Ramos (cell line): ENCODE measurements around the gene NUFIP1.
"Not testable (repeated sequence)": the region's sequence is repeated elsewhere in the genome, so short reads cannot be mapped to it uniquely, and the experiment has no call there.

Source experiments
- in situ Hi-C: fragments of 300-500 bp; cut with MboI; formaldehyde crosslinking; loops from one replicate; pipeline ENCODE4 v1.14.3; 2022; ENCODE audit warnings: low sequenced_read_pairs; ENCODE audit not compliant: unreplicated experiment

Gene NUFIP1

DNA sequence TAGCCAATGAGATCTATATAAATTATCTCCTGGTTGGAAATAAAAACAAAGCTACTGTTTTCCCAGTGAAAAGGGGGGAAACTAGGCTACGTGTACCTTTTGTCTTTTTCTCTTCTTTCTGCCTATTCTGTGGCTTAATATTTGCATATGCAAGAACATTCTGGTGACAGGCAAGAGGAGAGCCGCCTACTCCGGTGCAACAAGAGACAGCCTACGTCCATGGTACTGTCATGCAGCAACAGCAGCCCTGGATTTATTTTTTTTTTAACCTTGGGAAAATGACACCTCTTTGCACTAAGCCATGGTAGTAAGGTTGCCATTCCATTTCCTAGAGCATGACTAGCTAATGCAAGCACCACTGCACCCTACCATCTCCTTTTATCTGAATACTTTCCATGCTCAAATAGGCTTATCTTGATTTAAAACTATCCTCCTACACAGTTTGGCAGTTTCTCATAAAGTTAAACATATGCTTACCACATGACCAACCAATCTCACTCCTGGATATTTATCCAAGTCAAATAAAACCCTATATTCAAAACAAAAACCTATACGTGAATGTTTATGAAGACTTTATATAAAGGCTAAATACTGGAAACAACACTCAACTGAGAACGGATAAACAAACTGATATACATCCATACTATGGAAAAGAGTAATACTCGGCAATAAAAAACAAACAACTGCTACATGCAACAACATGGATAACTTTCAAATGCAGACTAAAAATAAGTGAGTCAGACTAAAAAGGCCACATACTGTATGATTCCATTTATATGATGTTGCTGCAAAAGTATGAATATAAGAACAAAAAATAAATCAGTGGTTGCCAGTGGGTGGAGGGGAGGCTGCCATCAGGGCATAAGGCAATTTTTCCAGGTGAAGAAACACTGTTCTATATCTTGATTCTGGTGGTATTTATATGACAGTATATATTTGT lies 17.3 kb downstream of the NUFIP1 start:
- in situ Hi-C loops: loop anchor here (25.0 kb wide), 1 partner anchor 485 kb away; no protein-coding TSS in a partner anchor

DNA sequence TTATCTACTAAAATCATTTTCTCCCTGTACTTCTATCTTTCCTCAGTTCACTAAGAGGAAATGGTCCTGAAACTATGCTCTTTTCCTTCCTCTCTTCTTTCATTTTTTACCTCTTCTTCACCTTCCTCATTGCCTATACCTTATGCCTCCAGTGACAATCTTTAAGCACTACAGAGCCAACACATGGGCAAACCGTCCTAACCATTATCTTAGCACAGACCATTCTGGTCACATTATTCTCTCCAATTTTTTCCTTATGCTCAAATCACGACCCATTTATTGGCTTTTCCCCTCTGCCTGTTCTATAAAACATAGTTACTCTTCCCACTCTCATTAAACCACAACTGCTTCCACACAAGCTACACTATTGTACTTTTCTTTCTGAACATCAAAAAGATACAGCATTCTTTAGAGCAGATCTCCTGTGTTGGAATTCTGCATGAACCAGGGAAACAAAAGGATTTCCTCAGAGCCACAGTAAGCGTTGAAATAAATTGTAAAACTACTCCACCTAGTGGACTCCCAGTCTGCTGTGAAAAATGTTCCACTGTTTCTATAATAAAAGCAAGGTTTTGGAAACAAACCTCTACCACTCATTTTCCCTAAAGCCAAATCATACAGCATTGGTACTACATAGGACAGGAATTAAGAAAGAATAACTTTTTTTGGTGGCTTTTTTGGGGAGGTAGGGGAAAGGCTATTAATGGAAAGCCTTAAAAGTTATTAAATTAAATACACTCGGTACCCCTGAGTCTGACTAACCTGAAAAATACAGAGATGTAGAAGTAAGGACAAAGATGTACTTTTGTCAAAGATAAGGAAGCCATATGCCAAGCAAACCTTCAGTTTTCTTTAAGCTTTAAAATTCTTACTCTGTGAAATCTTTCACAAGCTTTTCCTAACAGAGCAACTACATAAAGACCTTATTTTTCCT lies 19.5 kb downstream of the NUFIP1 start:
- in situ Hi-C loops: loop anchor here (25.0 kb wide), 1 partner anchor 483 kb away; no protein-coding TSS in a partner anchor

DNA sequence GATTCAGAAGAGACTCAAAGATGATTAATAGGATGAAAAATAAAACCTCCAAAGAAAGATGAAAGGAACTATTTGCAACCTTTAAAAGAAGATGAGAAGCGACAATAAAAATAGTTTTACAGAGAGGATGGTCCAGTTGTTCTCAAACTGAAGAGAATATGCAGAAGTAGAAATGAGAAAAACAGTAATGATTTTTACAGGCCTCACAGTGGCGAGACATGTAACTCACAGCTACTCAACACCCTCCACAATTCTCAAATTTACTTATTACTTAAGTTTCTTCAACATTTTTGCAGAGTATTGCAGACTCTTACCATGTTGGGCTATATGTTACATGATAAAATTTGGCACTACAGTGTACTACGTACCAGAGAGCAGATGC lies 20.8 kb downstream of the NUFIP1 start:
- in situ Hi-C loops: loop anchor here (25.0 kb wide), 1 partner anchor 481 kb away; no protein-coding TSS in a partner anchor

- in situ Hi-C loops: loop anchor here (25.0 kb wide), 1 partner anchor 481 kb away; no protein-coding TSS in a partner anchor
Measured at GRCh38 chr13:44967704-44968433, 21.4 kb downstream of the NUFIP1 start.

GRCh38 chr13:44961997-44962396 lies 27.3 kb downstream of the NUFIP1 start:
- in situ Hi-C loops: loop anchor here (25.0 kb wide), 1 partner anchor 475 kb away; no protein-coding TSS in a partner anchor

GRCh38 chr13:44955406-44955805 lies 33.9 kb downstream of the NUFIP1 start:
- in situ Hi-C loops: loop anchor here (25.0 kb wide), 1 partner anchor 468 kb away; no protein-coding TSS in a partner anchor

GRCh38 chr13:44954224-44954623 lies 35.0 kb downstream of the NUFIP1 start:
- in situ Hi-C loops: loop anchor here (25.0 kb wide), 1 partner anchor 467 kb away; no protein-coding TSS in a partner anchor

- in situ Hi-C loops: loop anchor here (25.0 kb wide), 1 partner anchor 465 kb away; no protein-coding TSS in a partner anchor
Measured at GRCh38 chr13:44952671-44953070, 36.6 kb downstream of the NUFIP1 start.

- in situ Hi-C loops: loop anchor here (25.0 kb wide), 1 partner anchor 464 kb away; no protein-coding TSS in a partner anchor
Measured at GRCh38 chr13:44951184-44951583, 38.1 kb downstream of the NUFIP1 start.

DNA sequence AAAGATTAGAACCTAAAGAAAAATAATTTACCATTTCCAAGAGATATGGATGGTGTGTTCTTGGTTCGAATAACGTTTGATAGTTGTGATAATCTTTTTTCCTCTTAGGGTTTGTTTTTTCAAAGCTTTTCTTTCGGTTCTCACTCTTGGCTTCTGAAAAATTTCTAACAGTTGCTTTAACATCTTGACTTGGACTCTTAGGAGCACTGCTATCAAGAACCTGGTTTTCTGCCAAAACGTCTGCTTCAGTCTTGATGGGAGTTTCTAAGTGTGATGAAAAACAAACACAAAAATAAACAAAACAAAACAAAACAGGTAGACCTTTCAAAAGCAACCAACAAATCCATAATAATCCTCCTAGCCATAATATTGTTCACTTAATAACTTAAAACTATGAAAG lies 45.9 kb downstream of the NUFIP1 start:
- in situ Hi-C loops: not testable (repeated sequence)

DNA sequence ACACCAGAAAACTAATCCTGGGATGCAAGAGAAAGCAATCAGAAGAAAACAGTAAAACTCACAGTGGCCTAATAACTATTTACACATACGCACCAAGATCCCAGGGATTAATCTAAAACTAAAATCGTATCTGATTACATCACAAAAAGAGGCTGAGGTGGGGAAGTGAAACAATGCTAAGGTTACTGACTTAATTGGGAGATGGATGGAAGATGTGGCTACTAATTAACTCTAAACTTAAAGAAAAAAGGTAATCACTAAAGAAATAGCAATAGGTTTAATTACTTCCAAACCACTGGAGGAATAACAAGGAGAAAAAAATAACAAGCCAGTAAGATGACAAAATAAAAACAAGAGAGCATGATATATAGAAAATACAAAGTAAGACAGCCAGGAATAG lies 50.4 kb downstream of the NUFIP1 start:
- in situ Hi-C loops: no loop called here

- in situ Hi-C loops: no loop called here
Measured at GRCh38 chr13:44936246-44936645, 53.0 kb downstream of the NUFIP1 start.

DNA sequence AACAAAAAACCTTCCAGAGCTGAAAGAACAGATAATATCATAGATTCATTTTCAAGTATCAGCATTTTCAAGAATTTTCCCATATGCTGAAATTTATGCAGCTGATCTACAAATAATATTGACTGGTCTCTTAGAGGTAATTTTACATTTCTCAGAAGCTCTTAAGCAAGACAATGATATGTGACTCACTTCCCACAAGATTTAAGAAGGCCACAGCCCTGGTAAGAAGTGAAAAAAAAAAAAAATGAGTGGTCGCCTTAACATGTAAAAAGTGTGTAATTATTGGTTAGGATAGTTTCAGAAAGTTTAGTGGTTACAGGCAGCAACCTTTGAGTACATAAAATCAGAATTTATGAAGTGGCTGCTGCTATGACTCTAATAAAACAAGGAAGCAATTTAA lies 54.5 kb downstream of the NUFIP1 start:
- in situ Hi-C loops: no loop called here

DNA sequence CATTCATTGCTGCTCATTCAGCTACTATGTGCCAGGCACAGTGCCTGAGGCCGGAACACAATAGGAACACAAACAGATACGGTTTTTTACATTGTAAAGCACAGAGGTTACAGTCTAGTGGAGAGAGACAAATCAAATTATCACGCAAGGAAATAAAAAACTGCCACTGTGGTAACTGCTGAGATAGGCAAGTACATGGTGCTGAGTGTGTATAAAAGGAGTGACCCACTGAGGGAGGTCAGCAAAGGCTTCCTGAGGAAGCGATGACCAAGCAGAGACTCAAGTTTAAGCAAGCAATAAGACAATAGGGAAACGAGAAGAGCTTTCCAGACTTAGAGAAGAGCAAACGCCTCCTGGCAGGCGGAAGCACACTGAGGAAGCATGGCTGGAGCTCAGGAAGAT lies 56.4 kb downstream of the NUFIP1 start:
- in situ Hi-C loops: no loop called here

DNA sequence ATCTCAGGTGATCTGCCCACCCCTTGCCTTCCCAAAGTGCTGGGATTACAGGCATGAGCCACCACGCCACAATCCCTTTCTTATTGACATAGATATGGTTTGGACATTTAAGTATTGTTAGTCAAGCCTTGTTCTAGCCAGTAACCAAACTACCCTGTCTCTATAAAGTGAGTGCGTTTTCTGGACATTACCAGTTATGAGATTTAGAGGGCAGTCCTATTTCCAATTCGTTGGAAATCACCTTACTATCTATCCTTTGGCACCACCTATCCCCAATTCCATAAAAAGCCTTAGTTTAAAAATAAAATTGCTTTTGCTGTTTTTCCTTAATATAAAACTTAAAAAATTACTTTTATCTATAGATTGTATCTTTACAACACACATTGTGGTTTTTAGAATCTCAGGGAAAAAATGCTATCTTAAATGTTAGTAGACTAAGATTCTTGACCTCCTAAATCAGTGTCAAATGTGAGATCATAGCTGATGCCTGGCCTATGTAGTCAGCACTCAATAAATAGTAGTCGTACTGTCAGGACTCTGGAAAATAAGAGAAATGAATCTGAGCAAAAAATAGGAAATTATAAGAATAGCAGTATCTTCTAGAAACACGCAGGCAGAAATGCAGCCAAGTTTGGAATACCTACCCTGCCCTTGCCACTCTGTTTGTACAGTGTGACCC lies 57.0 kb downstream of the NUFIP1 start:
- in situ Hi-C loops: no loop called here

DNA sequence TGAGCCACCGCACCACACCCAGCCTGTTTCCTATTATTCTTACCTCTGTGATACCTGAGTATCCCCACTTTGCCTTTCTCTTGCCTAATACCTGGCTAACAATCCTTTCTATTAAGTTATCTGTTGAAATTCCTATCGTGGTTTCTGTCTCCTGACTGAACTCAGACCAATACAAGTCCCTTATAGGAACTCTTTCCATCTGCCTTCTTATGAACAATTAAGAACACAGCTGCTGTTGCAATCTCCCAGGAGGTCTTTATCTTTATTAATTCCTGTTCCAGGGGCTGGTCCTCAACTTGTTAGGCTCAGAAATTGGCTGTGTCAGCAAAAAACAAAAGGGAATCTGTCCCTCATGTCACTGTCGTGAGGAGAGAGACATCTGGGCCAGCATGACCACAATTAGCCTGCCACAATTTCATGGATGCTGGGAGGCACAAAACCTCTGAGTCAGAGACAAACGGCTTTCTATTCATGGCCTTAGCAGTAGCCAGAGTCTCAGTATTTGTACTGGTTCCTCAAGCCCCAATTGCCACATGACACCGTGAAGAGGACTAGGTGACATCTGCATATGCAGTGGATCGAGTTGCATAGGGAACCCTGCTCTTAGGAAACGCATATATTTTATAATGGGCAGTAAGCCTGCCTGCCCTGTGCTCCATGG lies 58.2 kb downstream of the NUFIP1 start:
- in situ Hi-C loops: no loop called here

GRCh38 chr13:44930280-44930679 lies 59.0 kb downstream of the NUFIP1 start:
- in situ Hi-C loops: no loop called here

GRCh38 chr13:44929692-44930091 lies 59.6 kb downstream of the NUFIP1 start:
- in situ Hi-C loops: no loop called here

- in situ Hi-C loops: no loop called here
Measured at GRCh38 chr13:44927968-44928367, 61.3 kb downstream of the NUFIP1 start.
